Stimulated activated CD8-positive, alpha-beta memory T cell treated with anti-CD3 and anti-CD28 coated beads, Interleukin-12 subunit alpha, Interleukin-12 subunit beta, amount 100 ng/mL, for 24 hours (primary cell): ENCODE data around the gene KIF22.
A peak's percentile ranks its signal among the peaks of the same experiment; 100 is the strongest.
"Not testable (repeated sequence)": the region's sequence is repeated elsewhere in the genome, so short reads cannot be mapped to it uniquely, and the experiment has no call there.

ENCODE experiments used
- DNase-seq: peaks from one replicate; pipeline ENCODE4 v3.0.0-alpha.2; 2020; ENCODE audit errors: extremely low read depth

Gene KIF22

GRCh38 chr16:29790183-29790948 is at the start of gene KIF22:
Gene KIF22, plus strand, starts transcription at chr16:29790751. Its CDS starts 9 bp downstream, at chr16:29790760.
- DNase-seq: peak; percentile 99

DNA sequence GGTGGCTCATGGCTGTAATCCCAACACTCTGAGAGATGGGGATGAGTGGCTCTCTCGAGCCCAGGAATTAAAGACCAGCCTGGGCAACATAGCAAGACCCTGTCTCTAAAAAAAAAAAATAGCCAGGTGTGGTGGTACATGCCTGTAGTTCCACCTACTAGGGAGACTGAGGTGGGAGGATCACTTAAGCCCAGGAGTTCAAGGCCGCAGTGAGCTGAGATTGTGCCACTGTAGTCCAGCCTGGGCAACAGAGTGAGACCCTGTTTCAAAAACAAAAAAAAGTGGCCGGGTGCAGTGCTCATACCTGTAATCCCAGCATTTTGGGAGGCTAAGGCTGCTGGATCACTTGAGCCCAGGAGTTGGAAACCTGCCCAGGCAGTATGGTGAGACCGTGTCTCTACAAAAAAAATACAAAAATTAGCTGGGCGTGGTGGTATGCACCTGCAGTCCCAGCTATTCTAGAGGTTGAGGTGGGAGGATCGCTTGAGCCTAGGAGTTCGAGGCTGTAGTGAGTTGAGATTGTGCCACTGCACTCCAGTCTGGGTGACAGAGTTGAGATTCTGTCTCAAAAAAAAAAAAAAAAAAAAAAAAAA is 47.8 kb upstream of the KIF22 start:
- DNase-seq: no peak

- DNase-seq: no peak
Observed at GRCh38 chr16:29743475-29743826, 47.1 kb upstream of the KIF22 start.

DNA sequence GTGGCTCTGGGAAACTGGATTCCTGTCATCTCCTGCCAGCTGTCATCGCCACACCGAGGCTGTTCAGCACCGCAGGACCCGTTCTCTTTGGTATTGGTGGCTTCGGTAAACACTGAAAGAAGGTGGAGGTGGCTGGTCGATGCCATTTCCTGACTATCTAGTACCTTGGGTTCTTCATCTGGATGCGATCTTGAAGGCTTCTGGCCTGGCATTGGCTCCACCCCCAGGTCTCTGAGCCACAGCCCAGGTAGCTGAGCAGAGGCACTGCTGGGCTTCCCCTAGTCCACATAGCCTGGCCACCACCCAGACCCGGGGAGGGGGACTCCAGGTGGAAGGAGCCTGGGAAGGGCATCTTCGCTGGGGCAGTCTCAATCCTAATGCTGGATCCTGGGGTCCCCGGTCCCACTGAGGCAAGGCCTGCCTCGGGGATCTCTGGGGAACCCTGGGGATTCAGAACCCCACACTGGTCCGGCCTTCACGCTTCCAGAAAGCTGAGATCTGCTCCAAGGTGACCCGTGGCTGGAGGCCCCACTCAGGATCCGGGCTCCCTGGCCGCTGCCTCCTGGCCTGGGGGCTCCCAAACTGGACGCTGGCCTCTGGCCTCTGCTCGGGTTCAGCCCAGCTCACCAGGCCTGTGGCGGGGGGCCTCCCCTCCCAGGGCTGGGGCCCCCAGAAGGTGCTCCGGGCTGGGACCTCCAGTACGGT is 46.6 kb upstream of the KIF22 start:
- no peak for DNase-seq

DNA sequence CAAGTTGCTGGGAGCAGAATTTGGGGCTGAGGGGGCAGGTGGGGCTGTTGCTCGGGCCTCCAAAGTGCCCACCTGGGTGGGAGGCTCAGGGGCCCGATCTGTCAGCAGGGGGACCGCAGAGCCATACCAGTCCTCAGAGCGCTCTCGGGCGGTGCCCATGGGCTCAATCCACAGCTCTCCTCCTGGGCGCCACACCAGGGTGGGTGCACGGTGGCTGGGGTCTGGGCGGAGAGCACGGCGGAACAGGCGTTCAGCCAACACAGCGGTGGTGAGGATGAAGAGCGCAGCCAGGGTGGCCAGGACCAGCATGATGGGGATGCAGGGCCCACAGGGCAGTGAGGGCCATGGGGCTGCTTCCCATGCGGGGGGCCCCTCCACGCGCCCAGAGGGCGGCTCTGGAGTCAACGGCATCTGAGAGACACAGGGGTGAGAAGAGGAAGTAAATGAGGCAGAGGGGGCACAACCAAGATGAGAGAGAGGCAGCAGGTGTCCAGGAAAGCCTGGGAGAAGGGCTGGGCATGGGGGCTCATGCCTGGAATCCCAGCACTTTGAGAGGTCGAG is 45.9 kb upstream of the KIF22 start:
- DNase-seq: no peak

DNA sequence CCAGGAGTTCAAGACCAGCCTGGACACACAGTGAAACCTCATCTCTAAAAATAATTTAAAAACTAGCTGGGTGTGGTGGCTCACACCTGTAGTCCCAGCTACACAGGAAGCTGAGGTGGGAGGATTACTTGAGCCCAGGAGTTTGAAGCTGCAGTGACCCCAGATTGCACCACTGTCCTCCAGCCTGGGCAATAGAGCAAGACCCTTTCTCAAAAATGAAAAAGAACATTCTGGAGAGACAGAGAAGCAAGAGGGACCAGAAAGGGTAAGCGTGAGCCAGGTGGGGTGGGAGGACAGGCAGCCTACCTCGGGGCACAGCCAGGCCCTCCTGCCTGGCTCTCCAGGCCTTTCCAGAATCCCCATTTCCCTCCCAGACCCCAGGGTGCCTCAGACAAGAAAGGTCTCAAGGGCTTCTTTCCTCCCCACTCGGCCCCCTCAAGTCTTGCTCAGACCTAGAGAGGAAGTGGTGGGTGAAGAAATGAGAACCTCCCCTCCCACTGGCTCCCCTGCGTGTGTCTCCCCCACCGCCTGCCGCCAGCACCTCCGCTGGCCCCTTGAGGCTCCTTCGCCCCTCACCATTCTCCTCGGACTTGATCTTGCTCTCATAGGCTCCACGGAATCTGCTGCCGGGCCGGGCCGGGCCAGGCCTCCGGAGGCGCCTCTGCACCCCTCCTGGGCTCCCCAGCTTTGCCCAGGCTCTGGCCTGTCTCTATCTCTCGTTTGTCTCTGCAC is 45.3 kb upstream of the KIF22 start:
- DNase-seq: peak; percentile 35

DNA sequence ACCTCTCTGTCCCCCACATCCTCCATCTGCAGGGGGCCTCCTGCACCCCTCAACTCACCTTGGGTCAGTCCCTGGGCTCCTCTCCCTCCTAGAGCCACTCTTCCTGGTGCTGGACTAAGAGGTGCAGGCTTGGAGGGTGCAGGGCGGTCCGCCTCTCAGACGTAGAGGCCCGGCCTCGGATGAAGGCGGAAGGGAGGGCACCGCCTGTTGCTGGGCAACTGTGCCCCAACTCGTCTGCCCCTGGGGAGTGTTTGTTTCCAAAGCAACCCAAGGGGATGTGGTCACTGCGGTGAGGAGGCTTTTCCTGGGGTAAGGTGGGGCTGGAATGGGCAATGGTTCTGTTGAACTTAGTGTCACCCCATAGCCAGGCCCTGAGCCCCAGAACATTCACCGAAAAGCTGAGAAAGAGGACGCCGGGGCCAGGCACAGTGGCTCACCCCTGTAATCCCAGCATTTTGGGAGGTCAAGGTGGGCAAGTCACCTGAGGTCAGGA is 44.7 kb upstream of the KIF22 start, which contains the start of gene C16orf54:
C16orf54 (minus strand) TSS at position 138 of the 493 bp plus-strand sequence. CDS start 1,039 bp downstream, outside the sequence.
- DNase-seq: peak; percentile 64

DNA sequence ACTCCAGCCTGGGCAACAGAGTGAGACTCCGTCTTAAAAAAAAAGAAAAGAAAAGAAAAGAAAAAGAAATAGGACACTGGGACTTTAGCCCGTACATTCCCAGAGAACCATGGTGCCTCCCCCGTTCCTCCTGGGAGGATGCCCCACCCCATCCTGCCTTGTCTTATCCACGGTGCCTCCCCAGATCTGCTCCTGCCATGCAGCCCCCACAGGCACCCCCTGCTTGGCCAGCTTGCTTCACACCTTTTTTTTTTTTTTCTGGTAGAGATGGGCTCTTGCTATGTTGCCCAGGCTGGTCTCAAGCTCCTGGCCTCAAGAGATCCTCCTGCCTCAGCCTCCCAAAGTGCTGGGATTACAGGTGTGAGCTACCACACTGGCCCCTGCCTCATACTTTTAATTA is 44.0 kb upstream of the KIF22 start:
- not testable (repeated sequence) for DNase-seq

DNA sequence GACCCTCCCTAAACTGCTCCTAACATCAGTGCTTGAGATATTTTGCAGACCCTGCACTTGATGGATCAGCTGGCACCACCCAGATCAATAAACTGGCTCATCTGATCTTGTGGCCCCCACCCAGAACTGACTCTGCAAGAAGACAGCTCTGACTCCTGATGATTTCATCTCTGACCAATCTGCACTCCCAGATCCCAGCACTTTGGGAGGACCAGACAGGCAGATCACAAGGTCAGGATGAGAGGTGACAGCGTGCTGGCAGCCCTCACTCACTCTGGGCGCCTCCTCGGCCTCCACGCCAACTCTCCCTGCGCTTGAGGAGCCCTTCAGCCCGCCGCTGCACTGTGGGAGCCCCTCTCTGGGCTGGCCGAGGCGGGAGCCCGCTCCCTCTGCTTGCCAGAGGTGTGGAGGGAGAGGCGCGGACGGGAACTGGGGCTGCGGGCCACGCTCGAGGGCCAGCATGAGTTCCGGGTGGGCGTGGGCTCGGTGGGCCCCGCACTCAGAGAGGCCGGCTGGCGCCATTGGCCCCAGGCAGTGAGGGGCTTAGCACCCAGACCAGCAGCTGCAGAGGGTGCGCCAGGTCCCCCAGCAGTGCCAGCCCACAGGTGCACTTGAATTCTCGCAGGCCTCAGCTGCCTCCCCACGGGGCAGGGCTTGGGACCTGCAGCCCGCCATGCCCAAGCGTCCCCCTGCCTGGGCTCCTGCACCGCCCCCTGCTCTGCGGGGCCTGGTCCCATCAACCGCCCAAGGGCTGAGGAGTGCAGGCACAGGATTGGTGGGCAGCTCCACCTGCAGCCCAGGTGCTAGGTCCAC is 42.4 kb upstream of the KIF22 start:
- DNase-seq: no peak

GRCh38 chr16:29748760-29749149 is 41.8 kb upstream of the KIF22 start:
- DNase-seq: not testable (repeated sequence)

DNA sequence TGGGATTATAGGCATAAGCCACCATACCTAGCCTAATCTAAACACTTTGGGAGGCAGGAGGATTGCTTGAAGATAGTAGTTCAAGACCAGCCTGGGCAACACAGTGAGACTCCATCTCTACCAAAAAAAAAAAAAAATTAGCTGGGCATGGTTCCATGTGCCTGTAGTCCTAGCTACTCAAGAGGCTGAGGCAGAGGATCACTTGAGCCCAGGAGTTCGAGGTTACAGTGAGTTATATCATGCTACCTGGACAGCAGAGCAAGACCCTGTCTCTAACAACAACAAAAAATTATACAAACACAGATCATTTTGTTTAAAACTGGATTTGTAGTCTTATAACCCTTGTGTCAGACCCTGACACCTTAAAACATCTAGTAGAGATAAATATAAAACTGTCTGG is 37.0 kb upstream of the KIF22 start:
- DNase-seq: no peak

DNA sequence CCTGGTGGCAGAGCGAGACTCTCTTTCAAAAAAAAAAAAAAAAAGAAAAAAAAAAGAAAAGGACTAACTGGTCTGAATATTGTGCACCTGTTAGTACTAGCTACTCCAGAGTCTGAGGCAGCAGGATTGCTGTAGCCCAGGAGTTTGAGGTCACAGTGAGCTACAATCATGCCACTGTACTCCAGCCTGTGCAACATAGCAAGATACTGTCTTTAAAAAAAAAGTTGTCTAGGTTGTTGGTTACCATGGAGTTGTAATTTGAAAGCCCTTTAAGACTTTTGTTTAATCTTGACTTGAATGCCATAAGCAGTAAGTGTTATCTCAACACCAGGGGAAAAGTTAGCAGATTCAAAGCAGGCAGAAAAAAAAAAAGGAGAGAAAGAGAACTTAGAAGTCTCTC is 33.9 kb upstream of the KIF22 start:
- DNase-seq: no peak

DNA sequence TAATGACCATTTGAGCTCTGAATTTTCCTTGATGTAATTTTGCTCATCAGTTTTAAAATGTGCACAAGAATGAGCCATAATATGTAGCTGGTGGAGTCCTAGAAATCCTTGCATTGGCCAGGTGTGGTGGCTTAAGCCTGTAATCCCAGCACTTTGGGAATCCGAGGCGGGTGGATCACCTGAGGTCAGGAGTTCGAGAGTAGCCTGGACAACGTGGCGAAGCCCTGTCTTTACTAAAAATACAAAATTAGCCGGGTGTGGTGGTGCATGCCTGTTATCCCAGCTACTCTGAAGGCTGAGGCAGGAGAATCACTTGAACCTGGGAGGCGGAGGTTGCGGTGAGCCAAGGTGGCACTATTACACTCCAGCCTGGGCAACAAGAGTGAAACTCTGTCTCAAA is 33.5 kb upstream of the KIF22 start:
- DNase-seq: not testable (repeated sequence)

GRCh38 chr16:29757950-29758466 is 32.5 kb upstream of the KIF22 start:
- no peak for DNase-seq

- DNase-seq: no peak
Observed at GRCh38 chr16:29760567-29761279, 29.8 kb upstream of the KIF22 start.

- not testable (repeated sequence) for DNase-seq
Observed at GRCh38 chr16:29761280-29761651, 29.3 kb upstream of the KIF22 start.

DNA sequence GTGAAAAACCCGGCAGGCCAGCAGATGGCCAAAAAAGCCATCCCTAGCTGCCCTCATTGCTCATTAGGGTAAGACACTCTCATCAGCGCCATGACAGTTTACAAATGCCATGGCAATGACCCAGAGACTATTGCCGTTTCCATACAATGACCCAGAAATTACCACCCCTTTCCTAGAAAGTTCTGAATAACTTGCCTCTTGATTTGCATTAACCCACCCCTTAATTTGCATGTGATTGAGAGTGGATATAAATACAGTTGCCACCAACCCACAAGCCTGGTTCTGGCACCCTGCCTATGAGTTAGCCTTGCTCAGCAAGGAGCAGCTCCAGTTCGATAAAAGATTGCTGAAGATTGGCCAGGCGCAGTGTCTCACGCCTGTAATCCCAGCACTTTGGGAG is 28.7 kb upstream of the KIF22 start:
- DNase-seq: no peak

GRCh38 chr16:29763326-29763725 is 27.2 kb upstream of the KIF22 start:
- no peak for DNase-seq

DNA sequence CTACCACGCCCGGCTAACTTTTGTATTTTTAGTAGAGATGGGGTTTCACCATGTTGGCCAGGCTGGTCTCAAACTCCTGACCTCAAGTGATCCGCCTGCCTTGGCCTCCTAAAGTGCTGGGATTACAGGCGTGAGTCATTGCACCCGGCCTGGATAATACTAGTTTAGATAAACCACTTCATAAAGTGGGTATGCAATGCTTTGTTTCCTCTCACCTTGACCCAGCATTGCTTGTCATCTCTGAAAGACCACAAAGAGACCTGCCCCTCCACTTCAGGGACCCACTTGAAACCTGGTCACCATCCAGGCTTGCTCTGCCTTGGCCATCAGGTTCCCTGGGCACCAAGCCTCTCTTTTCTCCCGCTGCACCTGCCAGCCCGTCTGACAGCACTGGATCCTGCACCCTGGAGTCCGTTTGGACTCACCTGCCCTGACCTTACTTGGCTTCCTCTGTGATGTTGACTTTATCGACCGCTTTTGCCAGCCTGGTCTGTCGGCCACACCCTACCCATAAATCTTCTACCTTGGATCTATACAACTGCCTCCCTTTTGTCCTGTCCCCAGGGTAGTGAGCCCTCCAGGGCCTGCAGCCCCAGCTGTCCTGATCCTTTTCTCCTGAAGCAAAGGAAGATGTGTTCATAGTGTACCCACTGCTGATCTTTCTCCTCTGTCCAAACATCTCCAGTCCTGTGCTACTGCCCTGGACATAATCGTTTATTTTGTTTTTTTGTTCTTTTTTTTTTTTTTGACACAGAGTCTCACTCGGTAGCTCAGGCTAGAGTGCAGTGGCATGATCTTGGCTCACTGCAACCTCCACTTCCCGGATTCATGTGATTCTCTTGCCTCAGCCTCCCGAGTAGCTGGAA is 25.2 kb upstream of the KIF22 start:
- DNase-seq: no peak
